HCT116 (cell line): ENCODE results near the gene AKT3. TPM values are rescaled to one million over a fixed set of nuclear protein-coding genes. Genes with fewer than 3 reads are reported as not detected.

ENCODE experiments used
- ATAC-seq: fragments of 200-7000 bp; cut with Tn5 transposase; 2 replicates; pipeline ENCODE4 v1.9.1; 2020; ENCODE audit warnings: mild to moderate bottlenecking, moderate library complexity
- BruUV-seq: library from RNA; stranded (reverse); fragments of 400-500 nt; replicated peaks from 2 replicates; lab custom pipeline; 2021; lab: Mats Ljungman, UMichigan
- CTCF ChIA-PET: fragments of 300-600 bp; sonication (Branson Sonifier 250); formaldehyde crosslinking; loops from one replicate; lab custom pipeline; 2021; ENCODE audit warnings: antibody characterized with exemption; lab: Charles Lee
- POLR2A ChIA-PET: fragments of 300-600, 350-600 bp; sonication (Branson Sonifier 250); formaldehyde crosslinking; loops from one replicate; lab custom pipeline; 2021; ENCODE audit warnings: antibody characterized with exemption; lab: Charles Lee
- RAD21 ChIA-PET, 2 experiments: fragments of 300-600 bp; sonication (Branson Sonifier 250); formaldehyde crosslinking; loops; one replicate each; lab custom pipeline; 2023; ENCODE audit warnings: low total read pairs in 2 of 2; ENCODE audit not compliant: uncharacterized antibody in 2 of 2, unreplicated experiment in 2 of 2, low non-redundant PET in 1 of 2; lab: Charles Lee
- DNase-seq: peaks from one replicate; pipeline ENCODE4 v3.0.0-alpha.2; 2010; ENCODE audit warnings: low read depth, low spot score
- H2AFZ ChIP-seq: fragments of 200-600 bp; shearing (Covaris generic), sonication (generic); 2 replicates; pipeline ENCODE4 v1.6.1; 2017; ENCODE audit warnings: low read depth, mixed run types, mixed read lengths, antibody characterized with exemption, low read length; ENCODE audit not compliant: poor library complexity, severe bottlenecking
- H3K27ac ChIP-seq: 2 replicates; pipeline ENCODE4 v1.5.1; 2012; ENCODE audit warnings: low read depth, low read length
- H3K27me3 ChIP-seq: fragments of 200-600 bp; sonication (generic); 2 replicates; pipeline ENCODE4 v1.6.1; 2016; ENCODE audit warnings: mixed run types, low read length, mixed read lengths; ENCODE audit not compliant: insufficient read depth
- H3K36me3 ChIP-seq, 2 experiments: fragments of 200-500 bp in 1 of 2; fragments of 200-600 bp in 1 of 2; sonication (Bioruptor generic) in 1 of 2; sonication (generic) in 1 of 2; 2 replicates each; pipeline versions ENCODE4 v1.5.1 to v1.6.1; 2014 to 2016; ENCODE audit warnings: low read length in 2 of 2, inconsistent platforms in 1 of 2, mixed read lengths in 1 of 2, mixed run types in 1 of 2; ENCODE audit not compliant: insufficient read depth in 2 of 2, control insufficient read depth in 1 of 2
- H3K4me1 ChIP-seq, 2 experiments: fragments of 200-600 bp in 1 of 2; sonication (generic) in 1 of 2; 2 replicates each; pipeline versions ENCODE4 v1.5.1 to v1.6.1; 2012 to 2017; ENCODE audit warnings: low read length in 2 of 2, inconsistent platforms in 1 of 2, mild to moderate bottlenecking in 1 of 2, mixed read lengths in 1 of 2, mixed run types in 1 of 2, moderate library complexity in 1 of 2; ENCODE audit not compliant: insufficient read depth in 2 of 2, control insufficient read depth in 1 of 2
- H3K4me2 ChIP-seq: fragments of 200-600 bp; sonication (generic); 2 replicates; pipeline ENCODE4 v1.6.1; 2017; ENCODE audit warnings: mixed run types, low read length, mixed read lengths
- H3K4me3 ChIP-seq, 2 experiments: fragments of 200-600 bp in 1 of 2; sonication (generic) in 1 of 2; replicated peaks in 1 of 2; 2 replicates each; pipeline ENCODE4 v1.5.1; 2011 to 2016; ENCODE audit warnings: low read length in 2 of 2, control low read depth in 1 of 2, low read depth in 1 of 2, mild to moderate bottlenecking in 1 of 2, mixed read lengths in 1 of 2, mixed run types in 1 of 2
- H3K79me2 ChIP-seq: fragments of 200-600 bp; sonication (generic); 2 replicates; pipeline ENCODE4 v1.6.1; 2017; ENCODE audit warnings: mild to moderate bottlenecking, mixed run types, low read length, moderate library complexity, mixed read lengths; ENCODE audit not compliant: insufficient read depth
- H3K9ac ChIP-seq: fragments of 200-600 bp; sonication (generic); 2 replicates; pipeline ENCODE4 v1.6.1; 2016; ENCODE audit warnings: low read length, mixed read lengths
- H3K9me2 ChIP-seq: fragments of 200-600 bp; sonication (generic), shearing (Covaris generic); 2 replicates; pipeline ENCODE4 v1.6.1; 2017; ENCODE audit warnings: mixed run types, mild to moderate bottlenecking, moderate library complexity; ENCODE audit not compliant: insufficient read depth
- H3K9me3 ChIP-seq, 2 experiments: fragments of 200-500 bp in 1 of 2; fragments of 200-600 bp in 1 of 2; sonication (Bioruptor generic) in 1 of 2; sonication (generic) in 1 of 2; 2 replicates each; pipeline ENCODE4 v1.6.1; 2014 to 2017; ENCODE audit warnings: low read length in 2 of 2, mixed read lengths in 2 of 2, inconsistent platforms in 1 of 2, low read depth in 1 of 2, mild to moderate bottlenecking in 1 of 2, mixed run types in 1 of 2, moderate library complexity in 1 of 2; ENCODE audit not compliant: control insufficient read depth in 1 of 2, insufficient read depth in 1 of 2
- H4K20me1 ChIP-seq: fragments of 200-600 bp; sonication (generic), shearing (Covaris generic); 2 replicates; pipeline ENCODE4 v1.6.1; 2017; ENCODE audit warnings: mixed run types, mild to moderate bottlenecking, moderate library complexity; ENCODE audit not compliant: insufficient read depth
- EGR1 ChIP-seq: IDR thresholded peaks from 2 replicates; pipeline ENCODE4 v1.6.1; 2012; ENCODE audit warnings: low read depth
- ELF1 ChIP-seq: IDR thresholded peaks from 2 replicates; pipeline ENCODE4 v1.6.1; 2012; ENCODE audit warnings: low read depth, borderline replicate concordance
- EZH2 ChIP-seq: fragments of 200-600 bp; sonication (generic); IDR thresholded peaks from 2 replicates; pipeline ENCODE4 v1.6.1; 2017; ENCODE audit warnings: antibody characterized with exemption, mixed run types
- POLR2A ChIP-seq: IDR thresholded peaks from 2 replicates; pipeline ENCODE4 v1.7.0; 2011; ENCODE audit warnings: borderline replicate concordance; ENCODE audit not compliant: insufficient read depth, insufficient read length; ENCODE audit errors: extremely low read depth
- POLR2AphosphoS5 ChIP-seq: IDR thresholded peaks from 2 replicates; pipeline ENCODE4 v1.6.1; 2011; ENCODE audit warnings: mild to moderate bottlenecking, low read depth, low read length, moderate library complexity
- RAD21 ChIP-seq: IDR thresholded peaks from 2 replicates; pipeline ENCODE4 v1.6.1; 2012; ENCODE audit warnings: low read depth, mild to moderate bottlenecking
- intact Hi-C: fragments of 100-400 bp; cut with micrococcal nuclease; formaldehyde crosslinking; loops from 2 replicates; pipeline ENCODE4 v1.10.0; 2022
- total RNA-seq: library from RNA; stranded (reverse); gene quantifications from one replicate; pipeline ENCODE4 v1.2.1, GENCODE V29; 2021; ENCODE audit not compliant: unreplicated experiment
- TF ChIP-seq, protein P1 (sequence below): IDR thresholded peaks from 2 replicates; pipeline ENCODE4 v1.6.1; 2012
- TF ChIP-seq, protein P2 (sequence below): IDR thresholded peaks from 2 replicates; pipeline ENCODE4 v1.6.1; 2011; ENCODE audit warnings: mild to moderate bottlenecking, low read length, moderate library complexity; ENCODE audit not compliant: insufficient replicate concordance; ENCODE audit errors: extremely low read depth

AKT3 gene
- total RNA-seq, 1 experiment from 2014 or later, result 0.49 TPM

DNA sequence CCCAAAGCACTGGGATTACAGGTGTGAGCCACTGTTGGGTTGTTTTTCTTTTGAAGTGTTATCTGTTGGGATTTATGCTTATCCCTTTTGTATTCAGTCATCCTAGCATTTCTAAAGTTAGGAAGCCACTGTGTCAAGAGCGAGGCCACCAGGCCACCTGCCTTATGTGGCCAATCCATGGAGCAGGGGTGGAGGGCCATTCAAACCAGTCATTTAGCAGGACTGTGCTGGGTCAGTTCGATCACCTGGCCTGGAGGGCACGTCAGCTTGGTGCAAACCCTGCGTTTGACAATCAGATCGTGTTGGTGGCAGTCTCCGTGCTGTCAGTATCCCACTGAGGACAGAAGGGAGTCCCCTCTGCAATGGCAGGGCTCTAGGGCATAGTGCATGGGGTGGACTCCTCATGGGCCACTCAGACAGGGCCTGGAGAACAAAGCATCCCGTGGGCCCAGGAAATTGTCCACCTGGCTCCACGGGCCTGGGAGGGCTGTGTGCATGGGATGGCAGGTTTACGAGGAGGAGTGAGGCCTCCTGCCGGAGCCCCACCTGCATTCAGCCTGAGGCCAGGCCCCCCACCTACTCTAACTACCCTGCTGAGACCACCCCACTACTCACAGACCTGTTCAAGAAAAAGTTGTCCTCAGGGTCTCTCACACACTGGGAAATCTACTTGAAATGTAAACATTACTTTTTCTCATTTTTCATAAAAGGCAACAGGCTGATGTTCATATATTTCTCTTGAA lies 351.9 kb downstream of the AKT3 start:
- CTCF ChIA-PET, result no interaction called here
- ATAC-seq, result no peak
- no peak overlapping the region for H3K4me2 ChIP-seq
- H3K9ac ChIP-seq, result no peak overlapping the region
- H2AFZ ChIP-seq, result no peak overlapping the region
- H3K4me1 ChIP-seq, result no peaks in the 10 kb centered on the region
- no peaks in the 10 kb centered on the region; a peak in 1 of 4 replicates for H3K36me3 ChIP-seq
- RAD21 ChIA-PET, result no interaction called here
- no peak overlapping the region for H3K27ac ChIP-seq
- no peak for TF ChIP-seq ELF1
- TF ChIP-seq, all 23 proteins: peak for 0
- Histone ChIP-seq H3K9me3 (no peaks in the 10 kb centered on the region), H3K9me2 (no peaks in the 10 kb centered on the region), H3K79me2 (peaks cover 7% of the 10 kb centered on the region; the same call in 1 of the 2 replicates), H3K27me3 (no peaks in the 10 kb centered on the region), H4K20me1 (no peaks in the 10 kb centered on the region), H3K4me3 (no peak overlapping the region)
- BruUV-seq, result no TSS peak
- intact Hi-C loops, result no loop called here
- DNase-seq, result no peak
- POLR2A ChIA-PET, result no interaction called here

DNA sequence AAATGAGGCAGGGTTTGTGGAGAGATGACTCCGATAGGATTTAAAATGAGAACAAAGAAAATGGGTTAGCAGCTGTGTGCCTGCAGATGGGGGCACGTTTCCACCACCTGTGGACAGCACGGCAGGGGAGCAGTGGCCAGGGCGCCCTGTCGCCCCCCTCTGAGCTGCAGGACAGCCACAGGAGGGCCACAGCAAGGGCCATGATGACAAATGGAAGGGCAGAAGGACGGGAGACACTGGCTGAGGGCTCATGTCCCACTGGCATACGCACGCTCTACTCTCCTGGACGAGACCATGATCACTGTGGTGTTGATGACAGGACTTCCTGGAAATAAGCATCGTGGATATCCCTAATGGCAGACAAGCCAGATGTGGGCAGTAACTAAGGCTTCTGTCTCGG lies 353.2 kb downstream of the AKT3 start:
- ATAC-seq (no peak), DNase-seq (no peak)
- H3K27me3 ChIP-seq, result no peaks in the 10 kb centered on the region
- no TSS peak for BruUV-seq
- no peak overlapping the region for H3K9ac ChIP-seq
- ChIA-PET RAD21 (no interaction called here), CTCF (no interaction called here), POLR2A (no interaction called here)
- H3K9me3 ChIP-seq, result no peaks in the 10 kb centered on the region
- no peaks in the 10 kb centered on the region for H4K20me1 ChIP-seq
- H3K27ac ChIP-seq, result no peak overlapping the region
- H2AFZ ChIP-seq, result no peak overlapping the region
- no peaks in the 10 kb centered on the region for H3K9me2 ChIP-seq
- H3K4me2 ChIP-seq, result no peak overlapping the region
- peaks cover 9% of the 10 kb centered on the region; the same call in 1 of the 2 replicates for H3K79me2 ChIP-seq
- TF ChIP-seq POLR2A, result no peak
- TF ChIP-seq, protein P1, sequence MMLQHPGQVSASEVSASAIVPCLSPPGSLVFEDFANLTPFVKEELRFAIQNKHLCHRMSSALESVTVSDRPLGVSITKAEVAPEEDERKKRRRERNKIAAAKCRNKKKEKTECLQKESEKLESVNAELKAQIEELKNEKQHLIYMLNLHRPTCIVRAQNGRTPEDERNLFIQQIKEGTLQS, result no peak
- TF ChIP-seq EGR1, result no peak
- TF ChIP-seq RAD21, result no peak
- no peak for TF ChIP-seq POLR2AphosphoS5
- TF ChIP-seq EZH2, result no peak
- TF ChIP-seq, protein P2, sequence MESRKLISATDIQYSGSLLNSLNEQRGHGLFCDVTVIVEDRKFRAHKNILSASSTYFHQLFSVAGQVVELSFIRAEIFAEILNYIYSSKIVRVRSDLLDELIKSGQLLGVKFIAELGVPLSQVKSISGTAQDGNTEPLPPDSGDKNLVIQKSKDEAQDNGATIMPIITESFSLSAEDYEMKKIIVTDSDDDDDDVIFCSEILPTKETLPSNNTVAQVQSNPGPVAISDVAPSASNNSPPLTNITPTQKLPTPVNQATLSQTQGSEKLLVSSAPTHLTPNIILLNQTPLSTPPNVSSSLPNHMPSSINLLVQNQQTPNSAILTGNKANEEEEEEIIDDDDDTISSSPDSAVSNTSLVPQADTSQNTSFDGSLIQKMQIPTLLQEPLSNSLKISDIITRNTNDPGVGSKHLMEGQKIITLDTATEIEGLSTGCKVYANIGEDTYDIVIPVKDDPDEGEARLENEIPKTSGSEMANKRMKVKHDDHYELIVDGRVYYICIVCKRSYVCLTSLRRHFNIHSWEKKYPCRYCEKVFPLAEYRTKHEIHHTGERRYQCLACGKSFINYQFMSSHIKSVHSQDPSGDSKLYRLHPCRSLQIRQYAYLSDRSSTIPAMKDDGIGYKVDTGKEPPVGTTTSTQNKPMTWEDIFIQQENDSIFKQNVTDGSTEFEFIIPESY, result no peak
- no peaks in the 10 kb centered on the region for H3K4me1 ChIP-seq
- no peaks in the 10 kb centered on the region; a peak in 1 of 4 replicates for H3K36me3 ChIP-seq
- intact Hi-C loops, result no loop called here
- H3K4me3 ChIP-seq, result no peak overlapping the region
